ENCODE results near the gene CDC14A.
"Not testable (repeated sequence)": the region's sequence is repeated elsewhere in the genome, so short reads cannot be mapped to it uniquely, and the experiment has no call there.

Gene CDC14A

GRCh38 chr1:100376890-100377289, 24.6 kb downstream of the CDC14A start:
- H3K4me1 ChIP-seq (ENCODE audit: control insufficient read depth, insufficient read depth, low read length) = not testable (repeated sequence)

GRCh38 chr1:100377590-100378361, 25.5 kb downstream of the CDC14A start:
- Histone ChIP-seq H3K36me3 (ENCODE audit: control insufficient read depth, insufficient read depth, low read length) (no peaks in the 10 kb centered on the region), H3K9me3 (ENCODE audit: control insufficient read depth, insufficient read depth, low read length) (no peaks in the 10 kb centered on the region), H3K9ac (ENCODE audit: low read depth, low read length) (no peak overlapping the region)

More at GRCh38 chr1:100376890-100377289, 24.6 kb downstream of the CDC14A start:
- not testable (repeated sequence) for H3K36me3 ChIP-seq (ENCODE audit: control insufficient read depth, insufficient read depth, low read length); H3K4me3 ChIP-seq (ENCODE audit: low read depth, low read length); H3K9me3 ChIP-seq (ENCODE audit: control insufficient read depth, insufficient read depth, low read length); H3K9ac ChIP-seq (ENCODE audit: low read depth, low read length); H3K27me3 ChIP-seq (ENCODE audit: control insufficient read depth, insufficient read depth, low read length)

GRCh38 chr1:100378956-100379355, 26.6 kb downstream of the CDC14A start:
- Histone ChIP-seq H3K27me3 (ENCODE audit: control insufficient read depth, insufficient read depth, low read length) (no peaks in the 10 kb centered on the region), H3K36me3 (ENCODE audit: control insufficient read depth, insufficient read depth, low read length) (no peaks in the 10 kb centered on the region)

More at GRCh38 chr1:100377590-100378361, 25.5 kb downstream of the CDC14A start:
- no peak overlapping the region for H3K4me3 ChIP-seq (ENCODE audit: low read depth, low read length)
- no peaks in the 10 kb centered on the region for H3K4me1 ChIP-seq (ENCODE audit: control insufficient read depth, insufficient read depth, low read length)
- no peaks in the 10 kb centered on the region for H3K27me3 ChIP-seq (ENCODE audit: control insufficient read depth, insufficient read depth, low read length)

DNA sequence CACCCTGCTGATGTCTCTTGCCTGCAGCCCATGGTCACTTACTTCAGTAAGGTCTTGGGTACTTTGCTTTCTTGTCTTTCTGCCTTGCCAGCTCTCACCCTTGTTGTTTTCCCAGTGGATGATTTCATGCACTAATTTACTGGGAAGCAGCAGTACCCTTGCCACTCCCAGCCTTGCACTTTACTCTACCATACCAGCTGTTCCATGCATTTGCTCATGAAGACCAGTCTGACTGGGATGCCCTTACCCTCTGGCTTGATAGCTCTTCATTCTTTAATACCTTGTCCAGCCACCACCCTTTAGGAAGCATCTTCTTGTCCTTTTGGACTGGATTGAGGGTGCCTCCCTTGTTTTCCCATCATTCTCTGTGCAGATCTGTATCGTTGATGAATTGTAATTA, 28.3 kb downstream of the CDC14A start:
- no peak overlapping the region for H3K4me3 ChIP-seq (ENCODE audit: low read depth, low read length)
- H3K9ac ChIP-seq (ENCODE audit: low read depth, low read length) = no peak overlapping the region
- H3K4me1 ChIP-seq (ENCODE audit: control insufficient read depth, insufficient read depth, low read length) = no peaks in the 10 kb centered on the region
- H3K36me3 ChIP-seq (ENCODE audit: control insufficient read depth, insufficient read depth, low read length) = no peaks in the 10 kb centered on the region
- no peaks in the 10 kb centered on the region for H3K9me3 ChIP-seq (ENCODE audit: control insufficient read depth, insufficient read depth, low read length)
- H3K27me3 ChIP-seq (ENCODE audit: control insufficient read depth, insufficient read depth, low read length) = no peaks in the 10 kb centered on the region

More at GRCh38 chr1:100378956-100379355, 26.6 kb downstream of the CDC14A start:
- Histone ChIP-seq H3K9me3 (ENCODE audit: control insufficient read depth, insufficient read depth, low read length) (no peaks in the 10 kb centered on the region), H3K4me3 (ENCODE audit: low read depth, low read length) (no peak overlapping the region), H3K4me1 (ENCODE audit: control insufficient read depth, insufficient read depth, low read length) (no peaks in the 10 kb centered on the region), H3K9ac (ENCODE audit: low read depth, low read length) (no peak overlapping the region)

GRCh38 chr1:100382657-100383056, 30.4 kb downstream of the CDC14A start:
- H3K27me3 ChIP-seq (ENCODE audit: control insufficient read depth, insufficient read depth, low read length) = no peaks in the 10 kb centered on the region
- H3K9ac ChIP-seq (ENCODE audit: low read depth, low read length) = no peak overlapping the region
- no peak overlapping the region for H3K4me3 ChIP-seq (ENCODE audit: low read depth, low read length)
- H3K9me3 ChIP-seq (ENCODE audit: control insufficient read depth, insufficient read depth, low read length) = no peaks in the 10 kb centered on the region
- no peaks in the 10 kb centered on the region for H3K36me3 ChIP-seq (ENCODE audit: control insufficient read depth, insufficient read depth, low read length)
- H3K4me1 ChIP-seq (ENCODE audit: control insufficient read depth, insufficient read depth, low read length) = no peaks in the 10 kb centered on the region

DNA sequence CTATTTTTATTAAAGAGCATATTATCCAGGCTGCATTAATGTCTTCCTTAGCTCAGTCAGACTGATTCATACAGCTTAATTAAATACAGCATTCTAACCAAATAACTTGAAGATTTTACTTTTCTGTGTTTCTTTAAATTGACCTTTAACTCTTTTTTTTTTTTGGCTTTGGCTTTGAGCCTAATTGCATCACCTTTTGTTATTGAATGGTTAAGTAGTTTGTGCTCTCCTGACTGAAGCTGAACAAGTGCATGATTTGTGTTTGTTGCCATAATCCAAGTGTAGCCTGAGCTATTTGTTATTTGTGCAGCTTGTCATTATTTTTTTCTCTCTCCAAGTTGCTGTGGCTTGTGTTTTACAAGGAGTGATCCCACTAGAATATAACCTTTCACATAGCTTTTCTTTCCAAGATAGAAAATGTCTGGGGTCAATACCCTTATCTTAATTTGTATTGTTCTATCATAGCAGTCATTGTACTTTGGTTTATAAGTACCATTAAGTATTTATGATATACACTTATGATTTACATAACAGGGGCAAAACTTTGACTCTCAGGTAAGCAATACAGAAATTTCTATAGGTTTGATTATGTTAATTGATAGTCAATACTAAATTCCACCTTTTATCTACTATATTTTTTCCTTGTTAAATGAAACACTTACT, 31.6 kb downstream of the CDC14A start:
- H3K9ac ChIP-seq (ENCODE audit: low read depth, low read length) = no peak overlapping the region
- no peaks in the 10 kb centered on the region for H3K4me1 ChIP-seq (ENCODE audit: control insufficient read depth, insufficient read depth, low read length)
- no peak overlapping the region for H3K4me3 ChIP-seq (ENCODE audit: low read depth, low read length)
- H3K9me3 ChIP-seq (ENCODE audit: control insufficient read depth, insufficient read depth, low read length) = no peaks in the 10 kb centered on the region
- no peaks in the 10 kb centered on the region for H3K36me3 ChIP-seq (ENCODE audit: control insufficient read depth, insufficient read depth, low read length)
- H3K27me3 ChIP-seq (ENCODE audit: control insufficient read depth, insufficient read depth, low read length) = no peaks in the 10 kb centered on the region

GRCh38 chr1:100387209-100387608, 34.9 kb downstream of the CDC14A start:
- no peaks in the 10 kb centered on the region for H3K9me3 ChIP-seq (ENCODE audit: control insufficient read depth, insufficient read depth, low read length)
- H3K36me3 ChIP-seq (ENCODE audit: control insufficient read depth, insufficient read depth, low read length) = no peaks in the 10 kb centered on the region
- no peak overlapping the region for H3K4me3 ChIP-seq (ENCODE audit: low read depth, low read length)
- no peaks in the 10 kb centered on the region for H3K27me3 ChIP-seq (ENCODE audit: control insufficient read depth, insufficient read depth, low read length)
- H3K4me1 ChIP-seq (ENCODE audit: control insufficient read depth, insufficient read depth, low read length) = no peaks in the 10 kb centered on the region
- H3K9ac ChIP-seq (ENCODE audit: low read depth, low read length) = no peak overlapping the region

GRCh38 chr1:100387657-100388350, 35.5 kb downstream of the CDC14A start:
- no peak overlapping the region for H3K9ac ChIP-seq (ENCODE audit: low read depth, low read length)
- H3K4me3 ChIP-seq (ENCODE audit: low read depth, low read length) = no peak overlapping the region
- no peaks in the 10 kb centered on the region for H3K4me1 ChIP-seq (ENCODE audit: control insufficient read depth, insufficient read depth, low read length)
- H3K9me3 ChIP-seq (ENCODE audit: control insufficient read depth, insufficient read depth, low read length) = no peaks in the 10 kb centered on the region
- no peaks in the 10 kb centered on the region for H3K27me3 ChIP-seq (ENCODE audit: control insufficient read depth, insufficient read depth, low read length)
- no peaks in the 10 kb centered on the region for H3K36me3 ChIP-seq (ENCODE audit: control insufficient read depth, insufficient read depth, low read length)

- Histone ChIP-seq H3K27me3 (ENCODE audit: control insufficient read depth, insufficient read depth, low read length) (no peaks in the 10 kb centered on the region), H3K4me3 (ENCODE audit: low read depth, low read length) (no peak overlapping the region), H3K9me3 (ENCODE audit: control insufficient read depth, insufficient read depth, low read length) (no peaks in the 10 kb centered on the region), H3K9ac (ENCODE audit: low read depth, low read length) (no peak overlapping the region), H3K4me1 (ENCODE audit: control insufficient read depth, insufficient read depth, low read length) (no peaks in the 10 kb centered on the region), H3K36me3 (ENCODE audit: control insufficient read depth, insufficient read depth, low read length) (no peaks in the 10 kb centered on the region)
Observed at GRCh38 chr1:100390531-100390930, 38.2 kb downstream of the CDC14A start.

DNA sequence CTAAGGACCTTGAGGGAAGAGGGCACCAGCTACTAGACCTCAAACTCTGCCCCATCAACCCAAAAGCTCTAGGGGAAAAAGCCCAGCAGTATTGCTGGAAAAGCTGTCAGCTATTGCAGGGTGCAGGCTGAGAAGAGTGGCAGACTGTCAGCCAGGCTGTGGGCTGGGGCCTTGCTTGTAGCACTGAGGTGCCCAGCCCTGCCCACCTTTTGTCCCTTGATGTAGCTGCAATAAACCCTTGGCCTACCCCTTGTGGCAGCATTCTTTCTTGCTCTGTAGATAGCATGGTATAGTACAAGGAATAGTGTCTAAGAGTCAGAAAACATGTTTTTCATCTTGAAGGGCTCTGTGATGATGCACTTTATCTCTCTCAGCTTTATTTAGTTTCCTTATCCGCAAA, 39.4 kb downstream of the CDC14A start:
- H3K4me3 ChIP-seq (ENCODE audit: low read depth, low read length) = no peak overlapping the region
- no peaks in the 10 kb centered on the region for H3K36me3 ChIP-seq (ENCODE audit: control insufficient read depth, insufficient read depth, low read length)
- H3K4me1 ChIP-seq (ENCODE audit: control insufficient read depth, insufficient read depth, low read length) = no peaks in the 10 kb centered on the region
- H3K27me3 ChIP-seq (ENCODE audit: control insufficient read depth, insufficient read depth, low read length) = no peaks in the 10 kb centered on the region
- H3K9me3 ChIP-seq (ENCODE audit: control insufficient read depth, insufficient read depth, low read length) = no peaks in the 10 kb centered on the region
- H3K9ac ChIP-seq (ENCODE audit: low read depth, low read length) = no peak overlapping the region

DNA sequence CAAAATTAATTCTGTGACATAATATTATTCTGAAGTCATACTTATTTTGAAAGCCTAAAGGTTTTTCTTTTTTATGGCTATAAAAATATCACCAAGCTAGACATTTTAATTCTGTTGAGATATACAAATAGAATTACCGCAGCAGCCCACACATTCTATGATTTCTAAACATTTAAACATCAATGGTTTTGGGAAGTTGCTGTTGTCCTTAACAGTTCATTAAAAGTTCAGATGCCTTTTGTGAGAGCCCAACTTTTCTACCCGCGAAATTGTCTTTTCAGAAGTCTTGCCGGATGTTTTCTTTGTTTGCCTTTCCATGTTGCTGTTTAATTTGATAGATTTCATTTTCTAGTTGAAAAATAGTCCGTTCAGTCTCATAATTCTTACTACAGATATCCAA, 40.5 kb downstream of the CDC14A start:
- H3K9me3 ChIP-seq (ENCODE audit: control insufficient read depth, insufficient read depth, low read length) = no peaks in the 10 kb centered on the region
- H3K9ac ChIP-seq (ENCODE audit: low read depth, low read length) = no peak overlapping the region
- no peaks in the 10 kb centered on the region for H3K4me1 ChIP-seq (ENCODE audit: control insufficient read depth, insufficient read depth, low read length)
- no peaks in the 10 kb centered on the region for H3K36me3 ChIP-seq (ENCODE audit: control insufficient read depth, insufficient read depth, low read length)
- H3K4me3 ChIP-seq (ENCODE audit: low read depth, low read length) = no peak overlapping the region
- no peaks in the 10 kb centered on the region for H3K27me3 ChIP-seq (ENCODE audit: control insufficient read depth, insufficient read depth, low read length)

GRCh38 chr1:100394285-100394684, 42.0 kb downstream of the CDC14A start:
- Histone ChIP-seq H3K27me3 (ENCODE audit: control insufficient read depth, insufficient read depth, low read length) (no peaks in the 10 kb centered on the region), H3K4me3 (ENCODE audit: low read depth, low read length) (no peak overlapping the region), H3K9ac (ENCODE audit: low read depth, low read length) (no peak overlapping the region), H3K9me3 (ENCODE audit: control insufficient read depth, insufficient read depth, low read length) (no peaks in the 10 kb centered on the region), H3K36me3 (ENCODE audit: control insufficient read depth, insufficient read depth, low read length) (no peaks in the 10 kb centered on the region), H3K4me1 (ENCODE audit: control insufficient read depth, insufficient read depth, low read length) (no peaks in the 10 kb centered on the region)
